ENCODE measurements around the gene ZPBP2. TPM values are rescaled to one million over a fixed set of nuclear protein-coding genes. Genes with fewer than 3 reads are reported as not detected.
"Not testable (repeated sequence)": the region's sequence is repeated elsewhere in the genome, so short reads cannot be mapped to it uniquely, and the experiment has no call there.

The ZPBP2 gene
- not detected for total RNA-seq

- DNase-seq = no peak
Observed at GRCh38 chr17:39867880-39868553, at the start of gene ZPBP2. TSS of gene ZPBP2 (plus strand) at chr17:39868202. CDS start at chr17:39868355, 153 bp downstream.

GRCh38 chr17:39818358-39819000 lies 49.5 kb upstream of the ZPBP2 start:
- DNase-seq = no peak

- DNase-seq = no peak
Observed at GRCh38 chr17:39820541-39820940, 47.5 kb upstream of the ZPBP2 start.

- DNase-seq = no peak
Observed at GRCh38 chr17:39820987-39821386, 47.0 kb upstream of the ZPBP2 start.

- no peak for DNase-seq
Observed at GRCh38 chr17:39822051-39822451, 46.0 kb upstream of the ZPBP2 start.

- no peak for DNase-seq
Observed at GRCh38 chr17:39823407-39824054, 44.5 kb upstream of the ZPBP2 start.

- no peak for DNase-seq
Observed at GRCh38 chr17:39826334-39826733, 41.7 kb upstream of the ZPBP2 start.

- DNase-seq = no peak
Observed at GRCh38 chr17:39828443-39828842, 39.6 kb upstream of the ZPBP2 start.

- no peak for DNase-seq
Observed at GRCh38 chr17:39831588-39831987, 36.4 kb upstream of the ZPBP2 start.

- no peak for DNase-seq
Observed at GRCh38 chr17:39834017-39834416, 34.0 kb upstream of the ZPBP2 start.

GRCh38 chr17:39835038-39835786 lies 32.8 kb upstream of the ZPBP2 start:
- no peak for DNase-seq

GRCh38 chr17:39836117-39836516 lies 31.9 kb upstream of the ZPBP2 start:
- no peak for DNase-seq

- no peak for DNase-seq
Observed at GRCh38 chr17:39838057-39838456, 29.9 kb upstream of the ZPBP2 start.

GRCh38 chr17:39838784-39839183 lies 29.2 kb upstream of the ZPBP2 start:
- DNase-seq = no peak

- DNase-seq = no peak
Observed at GRCh38 chr17:39841134-39841683, 26.8 kb upstream of the ZPBP2 start.

GRCh38 chr17:39845052-39845846 lies 22.8 kb upstream of the ZPBP2 start:
- no peak for DNase-seq

- no peak for DNase-seq
Observed at GRCh38 chr17:39846205-39846604, 21.8 kb upstream of the ZPBP2 start.

GRCh38 chr17:39848600-39848999 lies 19.4 kb upstream of the ZPBP2 start:
- no peak for DNase-seq

- not testable (repeated sequence) for DNase-seq
Observed at GRCh38 chr17:39850186-39850585, 17.8 kb upstream of the ZPBP2 start.

- no peak for DNase-seq
Observed at GRCh38 chr17:39852239-39852638, 15.8 kb upstream of the ZPBP2 start.

GRCh38 chr17:39854909-39855308 lies 13.1 kb upstream of the ZPBP2 start:
- DNase-seq = no peak
